ENCODE measurements around the gene SCIN.

SCIN gene

GRCh38 chr7:12609561-12609960 lies 39.0 kb downstream of the SCIN start:
- FAIRE-seq (no peak), DNase-seq (ENCODE audit: insufficient read length, low spot score) (no peak)

GRCh38 chr7:12610899-12611298 lies 40.4 kb downstream of the SCIN start:
- DNase-seq (ENCODE audit: insufficient read length, low spot score) (no peak), FAIRE-seq (no peak)

- no peak for FAIRE-seq
- no peak for DNase-seq (ENCODE audit: insufficient read length, low spot score)
These were observed 42.1 kb downstream of the SCIN start for GRCh38 chr7:12612622-12613021.

GRCh38 chr7:12619461-12620069 lies 49.0 kb downstream of the SCIN start:
- no peak for FAIRE-seq
- no peak for DNase-seq (ENCODE audit: insufficient read length, low spot score)

GRCh38 chr7:12620371-12620770 lies 49.9 kb downstream of the SCIN start:
- DNase-seq (ENCODE audit: insufficient read length, low spot score) (no peak), FAIRE-seq (no peak)

- FAIRE-seq (no peak), DNase-seq (ENCODE audit: insufficient read length, low spot score) (no peak)
These were observed 52.7 kb downstream of the SCIN start for GRCh38 chr7:12623223-12623622.

- FAIRE-seq (peak; percentile 8), DNase-seq (ENCODE audit: insufficient read length, low spot score) (no peak)
These were observed 53.5 kb downstream of the SCIN start for GRCh38 chr7:12623885-12624498.

- FAIRE-seq = no peak
These were observed 55.3 kb downstream of the SCIN start for GRCh38 chr7:12625836-12626235.

GRCh38 chr7:12629816-12630512 lies 59.4 kb downstream of the SCIN start:
- FAIRE-seq (no peak), DNase-seq (ENCODE audit: insufficient read length, low spot score) (no peak)

More at GRCh38 chr7:12625836-12626235, 55.3 kb downstream of the SCIN start:
- no peak for DNase-seq (ENCODE audit: insufficient read length, low spot score)

- no peak for FAIRE-seq
These were observed 59.9 kb downstream of the SCIN start for GRCh38 chr7:12630513-12630819.

GRCh38 chr7:12633582-12633981 lies 63.1 kb downstream of the SCIN start:
- FAIRE-seq = no peak
- no peak for DNase-seq (ENCODE audit: insufficient read length, low spot score)

More at GRCh38 chr7:12630513-12630819, 59.9 kb downstream of the SCIN start:
- DNase-seq (ENCODE audit: insufficient read length, low spot score) = no peak

GRCh38 chr7:12635830-12636229 lies 65.3 kb downstream of the SCIN start:
- DNase-seq (ENCODE audit: insufficient read length, low spot score) (no peak), FAIRE-seq (peak; percentile 95)

GRCh38 chr7:12637328-12637727 lies 66.8 kb downstream of the SCIN start:
- FAIRE-seq = no peak
- DNase-seq (ENCODE audit: insufficient read length, low spot score) = no peak

- FAIRE-seq (peak; percentile 28), DNase-seq (ENCODE audit: insufficient read length, low spot score) (no peak)
These were observed 67.5 kb downstream of the SCIN start for GRCh38 chr7:12637819-12638592.

- FAIRE-seq (peak; percentile 86), DNase-seq (ENCODE audit: insufficient read length, low spot score) (no peak)
These were observed 68.4 kb downstream of the SCIN start for GRCh38 chr7:12638851-12639456.

GRCh38 chr7:12640299-12641096 lies 70.0 kb downstream of the SCIN start:
- no peak for DNase-seq (ENCODE audit: insufficient read length, low spot score)
- no peak for FAIRE-seq

GRCh38 chr7:12641196-12641595 lies 70.7 kb downstream of the SCIN start:
- FAIRE-seq (no peak), DNase-seq (ENCODE audit: insufficient read length, low spot score) (no peak)

- DNase-seq (ENCODE audit: insufficient read length, low spot score) (no peak), FAIRE-seq (no peak)
These were observed 72.0 kb downstream of the SCIN start for GRCh38 chr7:12642508-12642907.

- no peak for FAIRE-seq
These were observed 72.6 kb downstream of the SCIN start for GRCh38 chr7:12643001-12643643.

GRCh38 chr7:12643644-12644043 lies 73.1 kb downstream of the SCIN start:
- no peak for FAIRE-seq

More at GRCh38 chr7:12643001-12643643, 72.6 kb downstream of the SCIN start:
- DNase-seq (ENCODE audit: insufficient read length, low spot score) = no peak

More at GRCh38 chr7:12643644-12644043, 73.1 kb downstream of the SCIN start:
- DNase-seq (ENCODE audit: insufficient read length, low spot score) = no peak
